Effector memory CD4-positive, alpha-beta T cell (primary cell): ENCODE results near the gene CYSRT1.

Source experiments
- DNase-seq, 3 donors: peaks; one replicate each; pipeline ENCODE4 v3.0.0-alpha.2; 2020
- H3K27ac ChIP-seq: 2 replicates; pipeline ENCODE4 v1.7.0; 2013; ENCODE audit warnings: mild to moderate bottlenecking, low read length, moderate library complexity; ENCODE audit not compliant: insufficient read depth, poor library complexity, severe bottlenecking
- H3K27me3 ChIP-seq: replicated peaks from 2 replicates; pipeline ENCODE4 v1.7.0; 2013; ENCODE audit warnings: mild to moderate bottlenecking, low read length; ENCODE audit not compliant: insufficient read depth, control insufficient read depth, poor library complexity, severe bottlenecking
- H3K36me3 ChIP-seq: 2 replicates; pipeline ENCODE4 v1.7.0; 2013; ENCODE audit warnings: mild to moderate bottlenecking, low read length, moderate library complexity; ENCODE audit not compliant: control insufficient read depth, insufficient read depth
- H3K4me1 ChIP-seq: 2 replicates; pipeline ENCODE4 v1.7.0; 2013; ENCODE audit warnings: low read length, mild to moderate bottlenecking; ENCODE audit not compliant: control insufficient read depth, insufficient read depth, poor library complexity, severe bottlenecking
- H3K4me3 ChIP-seq: 2 replicates; pipeline ENCODE4 v1.7.0; 2013; ENCODE audit warnings: low read length, low read depth, mild to moderate bottlenecking; ENCODE audit not compliant: insufficient read depth, poor library complexity, severe bottlenecking
- H3K9me3 ChIP-seq: 2 replicates; pipeline ENCODE4 v1.7.0; 2013; ENCODE audit warnings: mild to moderate bottlenecking, low read length, moderate library complexity; ENCODE audit not compliant: control insufficient read depth

CYSRT1 gene

GRCh38 chr9:137213160-137214060 is 11.6 kb upstream of the CYSRT1 start:
- no peak overlapping the region for H3K4me3 ChIP-seq
- no peak overlapping the region for H3K27ac ChIP-seq
- peaks cover 3% of the 10 kb centered on the region for H3K4me1 ChIP-seq
- no peak for DNase-seq
- H3K27me3 ChIP-seq: no peaks in the 10 kb centered on the region
- peaks cover 3% of the 10 kb centered on the region for H3K36me3 ChIP-seq
- no peaks in the 10 kb centered on the region for H3K9me3 ChIP-seq

- no peak for DNase-seq
- Histone ChIP-seq H3K27me3 (no peaks in the 10 kb centered on the region), H3K4me3 (no peak overlapping the region), H3K9me3 (no peaks in the 10 kb centered on the region), H3K36me3 (no peaks in the 10 kb centered on the region), H3K27ac (no peak overlapping the region), H3K4me1 (peaks cover 3% of the 10 kb centered on the region)
These were observed 10.4 kb upstream of the CYSRT1 start for GRCh38 chr9:137214620-137215019.

- Histone ChIP-seq H3K4me1 (peaks cover 3% of the 10 kb centered on the region), H3K9me3 (no peaks in the 10 kb centered on the region), H3K36me3 (no peaks in the 10 kb centered on the region), H3K27ac (no peak overlapping the region), H3K4me3 (no peak overlapping the region), H3K27me3 (no peaks in the 10 kb centered on the region)
- no peak for DNase-seq
These were observed 9.6 kb upstream of the CYSRT1 start for GRCh38 chr9:137215196-137215986.

GRCh38 chr9:137216188-137216965 is 8.6 kb upstream of the CYSRT1 start:
- H3K4me1 ChIP-seq: peaks cover 3% of the 10 kb centered on the region
- DNase-seq: no peak
- no peak overlapping the region for H3K27ac ChIP-seq
- no peaks in the 10 kb centered on the region for H3K27me3 ChIP-seq
- H3K4me3 ChIP-seq: no peak overlapping the region
- H3K9me3 ChIP-seq: no peaks in the 10 kb centered on the region
- no peaks in the 10 kb centered on the region for H3K36me3 ChIP-seq

GRCh38 chr9:137217276-137218211 is 7.4 kb upstream of the CYSRT1 start:
- H3K4me3 ChIP-seq: no peak overlapping the region
- peaks cover 6% of the 10 kb centered on the region for H3K4me1 ChIP-seq
- no peaks in the 10 kb centered on the region for H3K27me3 ChIP-seq
- H3K9me3 ChIP-seq: no peaks in the 10 kb centered on the region
- H3K36me3 ChIP-seq: no peaks in the 10 kb centered on the region
- DNase-seq: no peak
- H3K27ac ChIP-seq: no peak overlapping the region

- no peak overlapping the region for H3K27ac ChIP-seq
- no peak overlapping the region for H3K4me3 ChIP-seq
These were observed 6.7 kb upstream of the CYSRT1 start for GRCh38 chr9:137218212-137218753.

GRCh38 chr9:137218754-137219271 is 6.2 kb upstream of the CYSRT1 start:
- no peaks in the 10 kb centered on the region for H3K9me3 ChIP-seq
- H3K27ac ChIP-seq: no peak overlapping the region
- H3K4me1 ChIP-seq: peaks cover 13% of the 10 kb centered on the region
- H3K27me3 ChIP-seq: no peaks in the 10 kb centered on the region
- H3K36me3 ChIP-seq: no peaks in the 10 kb centered on the region
- no peak overlapping the region for H3K4me3 ChIP-seq
- no peak for DNase-seq

More at GRCh38 chr9:137218212-137218753, 6.7 kb upstream of the CYSRT1 start:
- no peak for DNase-seq
- Histone ChIP-seq H3K27me3 (no peaks in the 10 kb centered on the region), H3K36me3 (no peaks in the 10 kb centered on the region), H3K9me3 (no peaks in the 10 kb centered on the region), H3K4me1 (peaks cover 11% of the 10 kb centered on the region)

- Histone ChIP-seq H3K4me3 (no peak overlapping the region), H3K9me3 (no peaks in the 10 kb centered on the region), H3K4me1 (peaks cover 20% of the 10 kb centered on the region), H3K27ac (no peak overlapping the region), H3K27me3 (no peaks in the 10 kb centered on the region), H3K36me3 (no peaks in the 10 kb centered on the region)
- DNase-seq: no peak
These were observed 5.1 kb upstream of the CYSRT1 start for GRCh38 chr9:137219757-137220316.
